Mucosa of stomach (tissue), 1 donor: ENCODE results near the gene EXOC6B.

Experiments
- H3K27me3 ChIP-seq: one replicate; pipeline ENCODE4 v1.7.0; 2013; ENCODE audit warnings: mild to moderate bottlenecking, low read length; ENCODE audit not compliant: control insufficient read depth, insufficient read depth
- H3K36me3 ChIP-seq: one replicate; pipeline ENCODE4 v1.7.0; 2013; ENCODE audit warnings: low read length; ENCODE audit not compliant: control insufficient read depth, insufficient read depth
- H3K4me1 ChIP-seq: one replicate; pipeline ENCODE4 v1.7.0; 2013; ENCODE audit warnings: mild to moderate bottlenecking, low read length; ENCODE audit not compliant: control insufficient read depth, insufficient read depth
- H3K4me3 ChIP-seq: one replicate; pipeline ENCODE4 v1.7.0; 2013; ENCODE audit warnings: low read length
- H3K9ac ChIP-seq: one replicate; pipeline ENCODE4 v1.7.0; 2013; ENCODE audit warnings: mild to moderate bottlenecking, low read length, moderate library complexity
- H3K9me3 ChIP-seq: one replicate; pipeline ENCODE4 v1.7.0; 2013; ENCODE audit warnings: mild to moderate bottlenecking, low read length, moderate library complexity; ENCODE audit not compliant: control insufficient read depth
- donor health status: Pancreatic carcinoma.

Gene EXOC6B

DNA sequence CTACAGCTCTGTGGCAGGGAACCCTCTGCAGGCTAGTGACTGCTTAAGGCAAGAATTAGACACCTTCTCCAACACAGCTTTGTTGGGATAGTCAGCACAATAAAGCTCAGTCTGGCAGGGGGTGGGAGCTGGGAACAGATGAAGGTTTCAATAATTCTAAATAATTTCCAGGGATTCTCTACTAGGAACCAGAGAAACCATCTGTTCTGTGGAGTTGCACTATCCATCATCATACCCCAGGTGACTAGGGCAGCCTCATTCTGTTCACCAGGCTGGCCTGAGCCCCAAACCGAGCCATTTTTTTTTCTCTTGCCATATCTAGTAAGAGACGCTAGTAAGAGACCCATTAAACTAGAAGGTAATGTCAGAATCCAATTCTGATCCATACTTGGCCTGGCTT, 642.4 kb downstream of the EXOC6B start:
- Histone ChIP-seq H3K36me3 (no peaks in the 10 kb centered on the region), H3K4me1 (peaks cover 32% of the 10 kb centered on the region), H3K4me3 (no peak overlapping the region), H3K9me3 (no peaks in the 10 kb centered on the region), H3K9ac (no peak overlapping the region), H3K27me3 (no peaks in the 10 kb centered on the region)

- no peaks in the 10 kb centered on the region for H3K9me3 ChIP-seq
- no peaks in the 10 kb centered on the region for H3K36me3 ChIP-seq
- H3K4me1 ChIP-seq: peaks cover 32% of the 10 kb centered on the region
- no peaks in the 10 kb centered on the region for H3K27me3 ChIP-seq
- no peak overlapping the region for H3K4me3 ChIP-seq
- H3K9ac ChIP-seq: no peak overlapping the region
These were observed 642.8 kb downstream of the EXOC6B start for GRCh38 chr2:72183016-72183415.

GRCh38 chr2:72182547-72182946, 643.3 kb downstream of the EXOC6B start:
- no peaks in the 10 kb centered on the region for H3K9me3 ChIP-seq
- H3K27me3 ChIP-seq: no peaks in the 10 kb centered on the region
- H3K4me1 ChIP-seq: peaks cover 32% of the 10 kb centered on the region
- no peak overlapping the region for H3K9ac ChIP-seq
- H3K36me3 ChIP-seq: no peaks in the 10 kb centered on the region
- no peak overlapping the region for H3K4me3 ChIP-seq

GRCh38 chr2:72181616-72182015, 644.2 kb downstream of the EXOC6B start:
- Histone ChIP-seq H3K9ac (no peak overlapping the region), H3K9me3 (no peaks in the 10 kb centered on the region), H3K4me1 (peaks cover 32% of the 10 kb centered on the region), H3K27me3 (no peaks in the 10 kb centered on the region), H3K4me3 (no peak overlapping the region), H3K36me3 (no peaks in the 10 kb centered on the region)

DNA sequence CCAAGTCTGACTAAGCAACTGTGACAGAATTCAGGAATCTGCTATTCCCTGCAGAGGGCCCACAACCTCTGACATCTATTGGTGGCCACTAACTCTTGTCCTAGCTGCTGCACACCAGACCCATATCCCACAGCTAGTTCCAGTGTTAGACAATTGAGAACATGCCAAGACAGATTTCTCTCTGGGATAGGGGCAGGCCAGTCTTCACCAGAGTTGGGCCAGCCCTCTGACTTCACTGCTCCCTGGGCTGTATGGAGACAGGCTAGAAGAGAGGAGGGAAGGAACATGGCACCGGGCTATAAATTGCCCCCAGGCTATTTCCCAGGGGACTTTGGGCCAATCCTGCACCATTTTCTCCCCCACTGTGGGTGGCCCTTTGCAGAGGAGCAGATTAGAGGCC, 645.5 kb downstream of the EXOC6B start:
- Histone ChIP-seq H3K27me3 (no peaks in the 10 kb centered on the region), H3K4me1 (peaks cover 31% of the 10 kb centered on the region), H3K4me3 (no peak overlapping the region), H3K9ac (no peak overlapping the region), H3K9me3 (no peaks in the 10 kb centered on the region), H3K36me3 (no peaks in the 10 kb centered on the region)

- H3K9ac ChIP-seq: no peak overlapping the region
- no peak overlapping the region for H3K4me3 ChIP-seq
- no peaks in the 10 kb centered on the region for H3K36me3 ChIP-seq
- H3K27me3 ChIP-seq: no peaks in the 10 kb centered on the region
- no peaks in the 10 kb centered on the region for H3K9me3 ChIP-seq
- H3K4me1 ChIP-seq: peaks cover 15% of the 10 kb centered on the region
These were observed 647.3 kb downstream of the EXOC6B start for GRCh38 chr2:72178551-72178950.

- no peaks in the 10 kb centered on the region for H3K27me3 ChIP-seq
- no peaks in the 10 kb centered on the region for H3K36me3 ChIP-seq
- H3K9me3 ChIP-seq: no peaks in the 10 kb centered on the region
- H3K4me3 ChIP-seq: no peak overlapping the region
- H3K4me1 ChIP-seq: no peaks in the 10 kb centered on the region
- no peak overlapping the region for H3K9ac ChIP-seq
These were observed 649.6 kb downstream of the EXOC6B start for GRCh38 chr2:72176281-72176680.

DNA sequence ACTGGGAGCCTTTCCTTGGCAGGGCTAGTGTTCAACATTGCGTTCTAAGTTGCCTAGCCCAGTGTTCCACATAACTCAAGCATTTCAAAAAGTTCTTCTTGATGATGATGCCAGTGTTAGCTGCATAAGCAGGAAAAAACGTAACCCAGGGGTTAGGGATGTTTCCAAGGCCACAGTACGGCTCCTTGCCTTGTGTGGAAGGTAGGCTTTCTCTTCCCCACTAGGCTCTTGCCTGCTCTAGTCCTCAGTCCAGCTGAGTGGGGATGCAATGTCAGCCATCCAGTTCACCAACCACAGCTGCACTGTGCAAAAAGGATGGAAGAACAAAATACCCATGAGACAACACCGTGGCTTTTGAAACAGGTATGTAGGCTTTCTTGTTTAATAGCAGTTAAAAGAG, 650.2 kb downstream of the EXOC6B start:
- Histone ChIP-seq H3K27me3 (no peaks in the 10 kb centered on the region), H3K4me3 (no peak overlapping the region), H3K9ac (no peak overlapping the region), H3K36me3 (no peaks in the 10 kb centered on the region), H3K9me3 (no peaks in the 10 kb centered on the region), H3K4me1 (no peaks in the 10 kb centered on the region)

DNA sequence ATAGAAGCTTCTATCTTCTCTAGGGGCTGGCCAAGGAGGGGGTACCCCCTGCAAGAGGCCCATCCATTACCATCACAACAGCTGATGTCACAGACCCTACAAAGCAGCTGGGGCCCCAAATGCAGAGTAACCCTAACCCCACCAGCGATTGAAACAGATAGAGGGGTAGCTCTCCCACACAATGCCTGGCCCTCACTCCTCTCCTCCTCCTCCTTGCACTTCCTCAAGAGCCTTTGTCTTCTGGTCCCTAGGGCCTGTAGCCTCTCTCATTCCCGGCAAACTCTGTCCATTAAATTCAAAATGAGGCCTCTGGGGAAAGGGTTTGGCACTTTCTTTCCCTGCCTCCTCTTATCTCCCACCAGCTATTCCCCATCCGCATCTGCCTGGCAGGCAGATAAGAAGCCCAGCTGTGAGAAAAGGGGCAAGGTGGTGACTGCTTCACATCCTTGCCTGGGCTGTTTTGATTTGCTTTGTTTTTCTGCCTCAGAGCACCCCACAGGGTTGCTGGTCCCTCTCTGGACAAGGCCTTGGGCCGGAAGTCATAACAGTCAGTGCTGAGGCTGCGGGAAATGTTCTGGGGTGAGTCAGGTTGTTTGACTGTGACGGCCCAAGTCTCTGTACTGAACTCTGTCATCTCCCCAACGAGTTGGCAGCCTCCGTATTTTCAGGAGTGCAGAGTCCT, 652.1 kb downstream of the EXOC6B start:
- Histone ChIP-seq H3K36me3 (no peaks in the 10 kb centered on the region), H3K27me3 (no peaks in the 10 kb centered on the region), H3K9ac (no peak overlapping the region), H3K4me1 (no peaks in the 10 kb centered on the region), H3K4me3 (no peak overlapping the region), H3K9me3 (no peaks in the 10 kb centered on the region)

GRCh38 chr2:72172478-72172877, 653.4 kb downstream of the EXOC6B start:
- Histone ChIP-seq H3K4me1 (no peaks in the 10 kb centered on the region), H3K4me3 (no peak overlapping the region), H3K36me3 (no peaks in the 10 kb centered on the region), H3K27me3 (no peaks in the 10 kb centered on the region), H3K9ac (no peak overlapping the region), H3K9me3 (no peaks in the 10 kb centered on the region)

DNA sequence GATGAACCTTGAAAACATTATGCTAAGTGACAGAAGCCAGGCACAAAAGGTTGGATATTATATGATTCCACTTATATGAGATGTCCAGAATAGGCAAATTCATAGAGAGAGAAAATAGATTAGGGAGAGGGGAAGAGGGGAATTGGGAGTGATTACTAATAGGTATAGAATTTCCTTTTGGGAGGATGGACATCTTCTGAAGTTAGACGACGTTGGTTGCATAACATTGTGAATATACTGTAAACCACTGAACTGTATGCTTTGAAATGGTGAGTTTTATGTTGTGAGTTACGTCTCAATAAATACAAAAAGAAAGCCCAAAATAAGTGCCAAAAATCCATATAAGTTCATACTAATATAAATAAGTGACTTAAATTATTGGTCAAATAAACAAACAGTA, 659.6 kb downstream of the EXOC6B start:
- H3K4me3 ChIP-seq: no peak overlapping the region
- H3K9me3 ChIP-seq: no peaks in the 10 kb centered on the region
- peaks cover 2% of the 10 kb centered on the region for H3K27me3 ChIP-seq
- H3K4me1 ChIP-seq: no peaks in the 10 kb centered on the region
- H3K36me3 ChIP-seq: no peaks in the 10 kb centered on the region
- H3K9ac ChIP-seq: no peak overlapping the region

GRCh38 chr2:72165792-72166191, 660.0 kb downstream of the EXOC6B start:
- Histone ChIP-seq H3K4me3 (no peak overlapping the region), H3K9me3 (no peaks in the 10 kb centered on the region), H3K9ac (no peak overlapping the region), H3K27me3 (peaks cover 2% of the 10 kb centered on the region), H3K36me3 (no peaks in the 10 kb centered on the region), H3K4me1 (no peaks in the 10 kb centered on the region)

DNA sequence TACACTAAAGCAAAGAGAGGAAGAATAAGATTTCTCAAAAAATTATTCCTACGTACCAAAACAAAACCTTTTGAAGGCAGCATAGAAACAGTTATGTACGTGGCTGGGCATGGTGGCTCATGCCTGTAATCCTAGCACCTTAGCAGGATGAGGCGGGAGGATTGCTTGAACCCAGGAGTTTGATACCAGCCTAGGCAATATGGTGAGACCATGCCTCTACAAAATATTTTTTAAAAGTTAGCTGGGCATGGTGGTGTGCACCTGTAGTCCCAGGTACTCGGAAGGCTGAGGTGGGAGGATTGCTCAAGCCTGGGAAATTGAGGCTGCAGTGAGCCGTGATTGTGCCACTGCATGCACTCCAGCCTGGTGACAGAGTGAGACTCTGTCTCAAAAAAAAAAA, 663.3 kb downstream of the EXOC6B start:
- no peaks in the 10 kb centered on the region for H3K9me3 ChIP-seq
- no peak overlapping the region for H3K9ac ChIP-seq
- no peak overlapping the region for H3K4me3 ChIP-seq
- H3K27me3 ChIP-seq: peaks cover 2% of the 10 kb centered on the region
- H3K4me1 ChIP-seq: no peaks in the 10 kb centered on the region
- no peaks in the 10 kb centered on the region for H3K36me3 ChIP-seq
